Vagina (tissue), 2 donors: ENCODE results near the gene NDUFS7. TPM values are rescaled to one million over a fixed set of nuclear protein-coding genes. Genes with fewer than 3 reads are reported as not detected.

Source experiments
- DNase-seq, 2 donors: peaks; one replicate each; pipeline ENCODE4 v3.0.0-alpha.2; 2017; ENCODE audit errors: extremely low spot score in 2 of 2
- H3K27ac ChIP-seq: fragments of 200-600 bp; sonication (generic); one replicate; pipeline ENCODE4 v1.5.1; 2019
- H3K27me3 ChIP-seq: fragments of 200-600 bp; sonication (generic); one replicate; pipeline ENCODE4 v1.5.1; 2019
- H3K36me3 ChIP-seq, 2 donors: fragments of 200-600 bp; sonication (generic); one replicate each; pipeline ENCODE4 v1.5.1; 2017 to 2019
- H3K4me1 ChIP-seq: fragments of 200-600 bp; sonication (generic); one replicate; pipeline ENCODE4 v1.5.1; 2019
- H3K4me3 ChIP-seq, 2 donors: fragments of 200-600 bp; sonication (generic); 1 replicate in 1 of 2; 2 replicates in 1 of 2; pipeline ENCODE4 v1.5.1; 2016 to 2019
- H3K9me3 ChIP-seq: fragments of 200-600 bp; sonication (generic); one replicate; pipeline ENCODE4 v1.5.1; 2019
- POLR2A ChIP-seq, 2 donors: fragments of 450-650 bp; IDR thresholded peaks; one replicate each; pipeline ENCODE4 v1.6.1; 2017; ENCODE audit warnings: antibody characterized with exemption in 2 of 2, mild to moderate bottlenecking in 2 of 2, moderate library complexity in 2 of 2
- POLR2AphosphoS5 ChIP-seq, 2 donors: sonication (generic); formaldehyde crosslinking; IDR thresholded peaks; one replicate each; pipeline ENCODE4 v1.9.0; 2017; ENCODE audit warnings: antibody characterized with exemption in 2 of 2, mild to moderate bottlenecking in 2 of 2, low read depth in 1 of 2; ENCODE audit not compliant: insufficient read depth in 1 of 2
- intact Hi-C: fragments of 100-400 bp; cut with DNase I; formaldehyde crosslinking; loops from one replicate; pipeline ENCODE4 v1.15.1; 2023
- total RNA-seq: library from RNA; depleted of rRNA; stranded (reverse); fragments of >200 nt; gene quantifications from one replicate; pipeline ENCODE4 v1.2.3, GENCODE V29; 2016
- TF ChIP-seq, protein P1 (sequence below), 3 experiments: fragments of 450-650 bp in 2 of 3; fragments of 200-600 bp in 1 of 3; sonication (generic) in 1 of 3; IDR thresholded peaks; one replicate each; pipeline ENCODE4 v1.5.1; 2017 to 2019; ENCODE audit warnings: antibody characterized with exemption in 3 of 3, mild to moderate bottlenecking in 2 of 3, moderate library complexity in 2 of 3

Gene NDUFS7
- total RNA-seq, 1 donor from 2014 or later: 141 TPM

DNA sequence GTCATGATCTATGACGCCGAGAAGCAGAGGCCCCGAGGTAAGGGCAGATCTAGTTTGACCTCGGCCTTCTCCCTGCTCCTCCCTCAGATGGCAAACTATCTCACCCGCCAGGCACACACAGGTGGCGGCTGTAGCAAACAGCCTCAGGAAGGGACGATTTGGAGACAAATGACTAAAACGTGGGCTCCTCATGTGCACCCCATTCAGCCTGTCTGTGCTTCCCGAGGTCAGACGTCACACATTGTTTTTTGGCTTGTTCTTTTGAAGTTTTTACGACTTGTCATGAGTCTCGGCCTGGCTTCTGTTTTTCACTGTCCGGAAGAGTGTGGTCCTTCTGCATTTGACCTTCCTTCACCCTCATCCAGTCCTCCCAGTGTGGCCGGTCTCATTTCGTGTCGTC, 38.7 kb downstream of the NDUFS7 start:
- Histone ChIP-seq H3K4me1 (peaks cover 28% of the 10 kb centered on the region), H3K36me3 (peaks cover 0 to 68% of the 10 kb centered on the region in 2 donors), H3K9me3 (no peaks in the 10 kb centered on the region), H3K4me3 (no peak overlapping the region), H3K27ac (no peak overlapping the region), H3K27me3 (no peaks in the 10 kb centered on the region)
- TF ChIP-seq POLR2A (IDR thresholded peaks at IDR 0.05) (no peak), POLR2AphosphoS5 (IDR thresholded peaks at IDR 0.05; ENCODE audit: insufficient read depth in 1 of 2, low read depth in 1 of 2) (no peak)
- TF ChIP-seq, protein P1, sequence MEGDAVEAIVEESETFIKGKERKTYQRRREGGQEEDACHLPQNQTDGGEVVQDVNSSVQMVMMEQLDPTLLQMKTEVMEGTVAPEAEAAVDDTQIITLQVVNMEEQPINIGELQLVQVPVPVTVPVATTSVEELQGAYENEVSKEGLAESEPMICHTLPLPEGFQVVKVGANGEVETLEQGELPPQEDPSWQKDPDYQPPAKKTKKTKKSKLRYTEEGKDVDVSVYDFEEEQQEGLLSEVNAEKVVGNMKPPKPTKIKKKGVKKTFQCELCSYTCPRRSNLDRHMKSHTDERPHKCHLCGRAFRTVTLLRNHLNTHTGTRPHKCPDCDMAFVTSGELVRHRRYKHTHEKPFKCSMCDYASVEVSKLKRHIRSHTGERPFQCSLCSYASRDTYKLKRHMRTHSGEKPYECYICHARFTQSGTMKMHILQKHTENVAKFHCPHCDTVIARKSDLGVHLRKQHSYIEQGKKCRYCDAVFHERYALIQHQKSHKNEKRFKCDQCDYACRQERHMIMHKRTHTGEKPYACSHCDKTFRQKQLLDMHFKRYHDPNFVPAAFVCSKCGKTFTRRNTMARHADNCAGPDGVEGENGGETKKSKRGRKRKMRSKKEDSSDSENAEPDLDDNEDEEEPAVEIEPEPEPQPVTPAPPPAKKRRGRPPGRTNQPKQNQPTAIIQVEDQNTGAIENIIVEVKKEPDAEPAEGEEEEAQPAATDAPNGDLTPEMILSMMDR (IDR thresholded peaks at IDR 0.05): no peak
- intact Hi-C loops: no loop called here
- no peak for DNase-seq

DNA sequence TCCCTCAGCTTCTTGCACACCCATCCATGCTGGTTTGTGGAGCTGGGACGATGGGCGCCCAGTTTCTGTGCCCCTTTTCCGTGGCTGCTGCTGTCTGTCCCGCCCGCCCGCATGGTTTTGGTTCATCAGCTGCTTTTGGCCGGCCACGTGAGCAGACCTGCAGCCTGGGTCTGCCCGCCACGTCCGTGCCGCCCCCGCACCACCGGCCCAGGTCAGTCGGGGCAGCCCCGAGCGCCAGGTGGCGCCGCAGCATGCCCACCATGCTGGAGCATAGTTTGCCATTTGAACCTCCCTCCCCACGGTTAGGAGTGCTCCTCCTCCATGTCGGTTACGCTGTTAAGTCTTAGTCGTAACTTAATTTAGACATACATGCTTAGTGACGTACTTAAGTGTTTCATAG, 39.2 kb downstream of the NDUFS7 start:
- Histone ChIP-seq H3K27me3 (no peaks in the 10 kb centered on the region), H3K4me1 (peaks cover 22% of the 10 kb centered on the region), H3K9me3 (no peaks in the 10 kb centered on the region), H3K36me3 (peaks cover 0 to 71% of the 10 kb centered on the region in 2 donors), H3K4me3 (no peak overlapping the region), H3K27ac (no peak overlapping the region)
- TF ChIP-seq POLR2A (IDR thresholded peaks at IDR 0.05) (no peak), POLR2AphosphoS5 (IDR thresholded peaks at IDR 0.05; ENCODE audit: insufficient read depth in 1 of 2, low read depth in 1 of 2) (no peak)
- TF ChIP-seq, protein P1 (IDR thresholded peaks at IDR 0.05): no peak
- no peak for DNase-seq
- intact Hi-C loops: no loop called here

DNA sequence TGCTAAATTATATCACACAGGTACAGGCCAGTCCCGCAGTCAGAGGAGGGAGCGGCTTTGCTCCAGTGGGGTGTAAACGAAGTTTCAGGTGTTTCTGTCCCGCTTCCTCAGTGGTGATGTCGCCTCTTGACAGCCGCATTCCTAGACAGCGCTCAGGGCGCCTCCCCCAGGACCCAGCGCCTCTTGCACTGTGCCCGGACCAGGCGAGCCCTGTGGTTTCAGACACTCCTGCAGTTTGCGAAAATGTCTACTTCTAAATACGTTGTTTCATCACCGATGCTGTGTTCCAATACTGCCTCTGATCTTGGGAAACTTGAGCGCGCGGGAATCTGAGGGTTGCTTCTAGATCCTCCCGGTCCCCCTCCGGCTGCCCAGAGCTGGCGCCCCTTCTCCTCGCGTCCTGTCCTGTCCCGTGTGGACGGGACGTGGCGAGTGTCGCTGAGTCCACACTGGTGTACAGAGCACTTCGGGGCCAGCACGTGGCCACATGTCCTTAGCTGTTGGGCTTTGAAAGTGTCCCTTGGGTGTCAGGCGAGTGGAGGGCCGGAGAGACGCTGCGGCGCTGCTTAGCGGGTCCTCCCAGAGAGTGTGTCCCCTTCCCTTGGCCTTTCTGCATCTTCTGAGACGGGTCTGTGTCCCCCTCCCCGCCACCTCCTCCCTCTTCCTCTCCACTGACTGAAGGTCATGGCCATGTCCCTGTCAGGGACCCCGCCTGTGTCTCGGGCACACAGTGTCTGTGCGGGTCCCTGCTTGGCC, 39.9 kb downstream of the NDUFS7 start:
- TF ChIP-seq, protein P1 (IDR thresholded peaks at IDR 0.05): no peak
- TF ChIP-seq POLR2AphosphoS5 (IDR thresholded peaks at IDR 0.05; ENCODE audit: insufficient read depth in 1 of 2, low read depth in 1 of 2) (no peak), POLR2A (IDR thresholded peaks at IDR 0.05) (no peak)
- Histone ChIP-seq H3K4me3 (no peak overlapping the region), H3K4me1 (peaks cover 19% of the 10 kb centered on the region), H3K27me3 (no peaks in the 10 kb centered on the region), H3K9me3 (no peaks in the 10 kb centered on the region), H3K27ac (no peak overlapping the region), H3K36me3 (peaks cover 0 to 70% of the 10 kb centered on the region in 2 donors)
- intact Hi-C loops: no loop called here
- DNase-seq: no peak

DNA sequence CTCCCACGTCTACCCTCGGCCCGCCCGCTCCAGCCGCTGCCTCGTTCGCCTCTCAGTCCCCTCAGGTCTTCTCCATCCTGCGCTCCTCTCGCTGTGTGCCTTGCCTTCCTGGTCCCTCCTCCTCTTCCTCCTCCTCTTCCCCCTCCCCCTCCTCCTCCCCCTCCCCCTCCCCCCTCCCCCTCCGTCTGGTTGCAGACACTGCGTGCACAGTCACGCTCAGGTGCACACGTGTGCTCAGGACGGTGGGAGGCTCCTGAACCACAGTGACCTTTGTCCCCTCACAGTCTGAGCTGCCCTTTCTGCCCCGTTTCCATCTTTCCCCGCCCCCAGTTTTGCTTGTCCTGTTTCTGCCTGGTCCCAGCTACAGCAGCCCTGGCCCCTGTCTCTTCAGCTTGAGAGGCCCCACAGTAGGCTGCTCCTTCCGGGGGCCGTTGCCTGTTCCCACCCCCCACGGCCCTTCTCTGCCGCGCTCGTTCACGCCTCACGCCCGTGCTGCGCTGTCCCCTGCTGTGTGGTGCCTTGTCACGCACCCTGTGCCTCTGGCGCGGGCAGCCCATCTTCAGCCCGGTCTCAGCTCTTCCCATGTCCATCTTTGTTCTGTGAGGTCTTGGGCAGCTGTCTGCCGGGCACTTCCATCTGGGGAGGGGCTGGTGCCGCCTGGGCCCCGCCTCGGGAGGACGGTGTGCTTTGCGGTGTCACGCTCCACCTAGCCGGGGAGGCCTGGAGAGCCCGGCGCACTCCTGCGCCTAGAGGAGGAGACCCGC, 40.7 kb downstream of the NDUFS7 start:
- Histone ChIP-seq H3K36me3 (peaks cover 0 to 70% of the 10 kb centered on the region in 2 donors), H3K4me1 (peaks cover 13% of the 10 kb centered on the region), H3K4me3 (no peak overlapping the region), H3K27ac (no peak overlapping the region), H3K9me3 (no peaks in the 10 kb centered on the region), H3K27me3 (no peaks in the 10 kb centered on the region)
- no peak for DNase-seq
- TF ChIP-seq POLR2A (IDR thresholded peaks at IDR 0.05) (no peak), POLR2AphosphoS5 (IDR thresholded peaks at IDR 0.05; ENCODE audit: insufficient read depth in 1 of 2, low read depth in 1 of 2) (no peak)
- TF ChIP-seq, protein P1 (IDR thresholded peaks at IDR 0.05): no peak
- intact Hi-C loops: no loop called here
